ENCODE measurements around the gene NCAPG. TPM values are rescaled to one million over a fixed set of nuclear protein-coding genes. Genes with fewer than 3 reads are reported as not detected.
"Not testable (repeated sequence)": the region's sequence is repeated elsewhere in the genome, so short reads cannot be mapped to it uniquely, and the experiment has no call there.

NCAPG gene
- polyA plus RNA-seq, 3 donors, result not detected

DNA sequence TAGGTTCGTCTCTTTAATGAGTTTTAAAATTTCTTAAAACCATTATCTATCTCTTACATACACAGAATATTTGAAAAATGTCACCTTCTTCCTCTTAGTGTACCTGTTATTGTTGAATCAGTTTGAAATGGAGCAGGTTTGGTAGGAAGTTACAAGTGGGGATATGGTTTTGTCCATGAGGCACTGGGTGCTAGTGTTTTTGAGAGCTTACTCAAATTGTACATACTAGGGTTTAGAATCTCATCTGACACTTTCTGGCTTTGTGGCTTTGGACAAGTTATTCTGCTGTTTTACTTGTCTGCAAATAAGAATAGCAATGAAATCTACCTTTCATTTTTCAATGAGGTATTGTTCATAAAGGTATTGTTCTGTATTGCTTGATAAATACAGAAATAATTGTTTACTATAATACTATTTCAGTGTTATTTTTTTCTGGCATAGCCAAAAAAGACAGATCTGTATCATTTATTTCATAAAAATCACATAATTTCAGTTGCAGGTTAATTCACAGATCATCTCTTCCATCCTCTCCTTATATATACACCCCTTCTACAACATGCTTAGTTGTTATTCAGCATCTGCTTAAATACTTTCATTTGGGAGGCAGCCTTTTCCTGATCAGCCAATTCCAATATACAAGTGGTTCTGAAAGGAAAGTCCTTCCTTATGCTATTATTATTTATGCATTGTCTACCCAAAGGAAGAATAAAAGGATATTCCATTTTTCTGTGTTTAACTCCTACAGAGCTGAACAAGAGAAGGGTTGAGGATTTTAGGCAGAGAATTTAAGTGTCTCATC is 13.3 kb downstream of the NCAPG start:
- Histone ChIP-seq H3K79me2 (ENCODE audit: insufficient read depth, low read length) (peaks cover 41% of the 10 kb centered on the region), H3K4me2 (replicated peaks; ENCODE audit: extremely low read depth, low read length, poor library complexity, severe bottlenecking) (no peak overlapping the region), H3K9ac (ENCODE audit: insufficient read depth, low read length, poor library complexity, severe bottlenecking) (no peak overlapping the region), H3K4me3 (replicated peaks in 1 of 3; ENCODE audit: low read depth in 2 of 3, low read length in 3 of 3) (no peak overlapping the region), H2AFZ (ENCODE audit: insufficient read depth, low read depth, low read length, poor library complexity, severe bottlenecking) (peak overlapping the region; percentile 2), H3K4me1 (ENCODE audit: control insufficient read depth in 1 of 2, insufficient read depth in 2 of 2, low read length in 2 of 2) (no peaks in the 10 kb centered on the region), H3K27ac (ENCODE audit: low read depth in 1 of 2, low read length in 2 of 2) (peak overlapping the region in 1 of 2 donors; percentile 37), H4K20me1 (ENCODE audit: insufficient read depth, low read length) (no peaks in the 10 kb centered on the region), H3K9me3 (replicated peaks in 1 of 2; ENCODE audit: control insufficient read depth in 1 of 2, insufficient read depth in 1 of 2, low read length in 2 of 2) (no peaks in the 10 kb centered on the region), H3K36me3 (replicated peaks in 1 of 2; ENCODE audit: control insufficient read depth in 1 of 2, insufficient read depth in 2 of 2, low read length in 2 of 2) (peaks cover 28 to 65% of the 10 kb centered on the region in 2 donors), H3K27me3 (ENCODE audit: control insufficient read depth in 2 of 2, insufficient read depth in 2 of 2, low read length in 2 of 2) (no peaks in the 10 kb centered on the region)
- intact Hi-C loops (cut with micrococcal nuclease), result no loop called here
- DNase-seq, result no peak
- WGBS (ENCODE audit: insufficient coverage), result no CpG with 5 or more reads among the region's 1 CpG
- Mint-ChIP-seq H3K9me3 (no peaks in the 10 kb centered on the region), H3K4me1 (peaks cover 7% of the 10 kb centered on the region), H3K36me3 (peaks cover 9 to 67% of the 10 kb centered on the region in 2 donors), H3K27me3 (ENCODE audit: low read depth in 3 of 3) (no peaks in the 10 kb centered on the region), H3K27ac (peak overlapping the region in 1 of 7 donors; percentile 42), H3K4me3 (no peak overlapping the region)
- TF ChIP-seq, protein P1, sequence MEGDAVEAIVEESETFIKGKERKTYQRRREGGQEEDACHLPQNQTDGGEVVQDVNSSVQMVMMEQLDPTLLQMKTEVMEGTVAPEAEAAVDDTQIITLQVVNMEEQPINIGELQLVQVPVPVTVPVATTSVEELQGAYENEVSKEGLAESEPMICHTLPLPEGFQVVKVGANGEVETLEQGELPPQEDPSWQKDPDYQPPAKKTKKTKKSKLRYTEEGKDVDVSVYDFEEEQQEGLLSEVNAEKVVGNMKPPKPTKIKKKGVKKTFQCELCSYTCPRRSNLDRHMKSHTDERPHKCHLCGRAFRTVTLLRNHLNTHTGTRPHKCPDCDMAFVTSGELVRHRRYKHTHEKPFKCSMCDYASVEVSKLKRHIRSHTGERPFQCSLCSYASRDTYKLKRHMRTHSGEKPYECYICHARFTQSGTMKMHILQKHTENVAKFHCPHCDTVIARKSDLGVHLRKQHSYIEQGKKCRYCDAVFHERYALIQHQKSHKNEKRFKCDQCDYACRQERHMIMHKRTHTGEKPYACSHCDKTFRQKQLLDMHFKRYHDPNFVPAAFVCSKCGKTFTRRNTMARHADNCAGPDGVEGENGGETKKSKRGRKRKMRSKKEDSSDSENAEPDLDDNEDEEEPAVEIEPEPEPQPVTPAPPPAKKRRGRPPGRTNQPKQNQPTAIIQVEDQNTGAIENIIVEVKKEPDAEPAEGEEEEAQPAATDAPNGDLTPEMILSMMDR (IDR thresholded peaks at IDR 0.05), result no peak

DNA sequence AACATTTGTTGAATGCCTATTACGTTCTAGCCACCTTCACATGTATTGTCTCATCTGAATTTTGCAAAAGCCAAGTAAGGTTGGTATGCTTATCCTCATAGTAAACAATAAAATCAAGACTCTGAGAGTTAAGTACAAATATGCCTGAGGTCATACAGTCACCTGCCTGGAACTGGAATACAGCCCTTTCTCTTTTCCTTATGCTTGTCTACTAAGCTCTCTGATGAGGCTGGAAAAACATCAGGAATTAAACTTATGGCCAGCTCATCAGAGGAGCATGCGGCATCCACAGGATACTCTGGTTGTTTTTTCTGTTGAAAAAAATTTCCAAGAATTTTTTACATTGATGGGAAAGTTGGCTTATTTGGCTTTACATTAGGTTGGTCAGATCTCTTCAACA is 35.5 kb downstream of the NCAPG start:
- H3K4me3 ChIP-seq (replicated peaks in 1 of 3; ENCODE audit: low read depth in 2 of 3, low read length in 3 of 3), result no peak overlapping the region
- H3K4me3 Mint-ChIP-seq, result no peak overlapping the region
- H2AFZ ChIP-seq (ENCODE audit: insufficient read depth, low read depth, low read length, poor library complexity, severe bottlenecking), result no peak overlapping the region
- no peaks in the 10 kb centered on the region for H3K27me3 ChIP-seq (ENCODE audit: control insufficient read depth in 2 of 2, insufficient read depth in 2 of 2, low read length in 2 of 2)
- peaks cover 33 to 60% of the 10 kb centered on the region in 2 donors for H3K36me3 ChIP-seq (replicated peaks in 1 of 2; ENCODE audit: control insufficient read depth in 1 of 2, insufficient read depth in 2 of 2, low read length in 2 of 2)
- no peaks in the 10 kb centered on the region for H3K9me3 ChIP-seq (replicated peaks in 1 of 2; ENCODE audit: control insufficient read depth in 1 of 2, insufficient read depth in 1 of 2, low read length in 2 of 2)
- H3K27me3 Mint-ChIP-seq (ENCODE audit: low read depth in 3 of 3), result no peaks in the 10 kb centered on the region
- intact Hi-C loops (cut with micrococcal nuclease), result no loop called here
- no peak overlapping the region for H3K27ac Mint-ChIP-seq
- H3K4me1 Mint-ChIP-seq, result no peaks in the 10 kb centered on the region
- H4K20me1 ChIP-seq (ENCODE audit: insufficient read depth, low read length), result no peaks in the 10 kb centered on the region
- H3K27ac ChIP-seq (ENCODE audit: low read depth in 1 of 2, low read length in 2 of 2), result no peak overlapping the region
- peaks cover 3 to 10% (median 7%) of the 10 kb centered on the region in 7 donors for H3K9me3 Mint-ChIP-seq
- no peak overlapping the region for H3K9ac ChIP-seq (ENCODE audit: insufficient read depth, low read length, poor library complexity, severe bottlenecking)
- DNase-seq, result no peak
- H3K36me3 Mint-ChIP-seq, result peaks cover 42 to 60% of the 10 kb centered on the region in 2 donors
- H3K4me1 ChIP-seq (ENCODE audit: control insufficient read depth in 1 of 2, insufficient read depth in 2 of 2, low read length in 2 of 2), result no peaks in the 10 kb centered on the region
- no CpG with 5 or more reads among the region's 2 CpGs for WGBS (ENCODE audit: insufficient coverage)
- no peak overlapping the region for H3K4me2 ChIP-seq (replicated peaks; ENCODE audit: extremely low read depth, low read length, poor library complexity, severe bottlenecking)
- TF ChIP-seq, protein P1 (IDR thresholded peaks at IDR 0.05), result no peak
- H3K79me2 ChIP-seq (ENCODE audit: insufficient read depth, low read length), result no peaks in the 10 kb centered on the region

DNA sequence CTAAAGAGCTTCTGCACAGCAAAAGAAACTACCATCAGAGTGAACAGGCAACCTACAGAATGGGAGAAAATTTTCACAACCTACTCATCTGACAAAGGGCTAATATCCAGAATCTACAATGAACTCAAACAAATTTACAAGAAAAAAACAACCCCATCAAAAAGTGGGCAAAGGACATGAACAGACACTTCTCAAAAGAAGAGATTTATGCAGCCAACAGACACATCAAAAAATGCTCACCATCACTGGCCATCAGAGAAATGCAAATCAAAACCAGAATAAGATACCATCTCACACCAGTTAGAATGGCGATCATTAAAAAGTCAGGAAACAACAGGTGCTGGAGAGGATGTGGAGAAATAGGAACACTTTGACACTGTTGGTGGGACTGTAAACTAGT is 39.5 kb downstream of the NCAPG start:
- H3K9ac ChIP-seq (ENCODE audit: insufficient read depth, low read length, poor library complexity, severe bottlenecking); H3K27ac Mint-ChIP-seq; H4K20me1 ChIP-seq (ENCODE audit: insufficient read depth, low read length); H3K27ac ChIP-seq (ENCODE audit: low read depth in 1 of 2, low read length in 2 of 2); H3K9me3 Mint-ChIP-seq; H3K4me1 ChIP-seq (ENCODE audit: control insufficient read depth in 1 of 2, insufficient read depth in 2 of 2, low read length in 2 of 2); intact Hi-C loops (cut with micrococcal nuclease); H3K9me3 ChIP-seq (replicated peaks in 1 of 2; ENCODE audit: control insufficient read depth in 1 of 2, insufficient read depth in 1 of 2, low read length in 2 of 2); H3K4me2 ChIP-seq (replicated peaks; ENCODE audit: extremely low read depth, low read length, poor library complexity, severe bottlenecking); H3K27me3 Mint-ChIP-seq (ENCODE audit: low read depth in 3 of 3); DNase-seq; H3K4me1 Mint-ChIP-seq; H3K27me3 ChIP-seq (ENCODE audit: control insufficient read depth in 2 of 2, insufficient read depth in 2 of 2, low read length in 2 of 2); H3K4me3 ChIP-seq (replicated peaks in 1 of 3; ENCODE audit: low read depth in 2 of 3, low read length in 3 of 3); H3K4me3 Mint-ChIP-seq; H3K79me2 ChIP-seq (ENCODE audit: insufficient read depth, low read length); H2AFZ ChIP-seq (ENCODE audit: insufficient read depth, low read depth, low read length, poor library complexity, severe bottlenecking): not testable (repeated sequence)
- no CpG with 5 or more reads among the region's 1 CpG for WGBS (ENCODE audit: insufficient coverage)
- H3K36me3 Mint-ChIP-seq, result peaks cover 14 to 22% of the 10 kb centered on the region in 2 donors
- peaks cover 4 to 20% of the 10 kb centered on the region in 2 donors for H3K36me3 ChIP-seq (replicated peaks in 1 of 2; ENCODE audit: control insufficient read depth in 1 of 2, insufficient read depth in 2 of 2, low read length in 2 of 2)
